Right hindlimb (tissue), 1 donor: ENCODE results near the gene OTOP3.

Source experiments
- DNase-seq: peaks from one replicate; pipeline ENCODE4 v3.0.0-alpha.2; 2018

OTOP3 gene

DNA sequence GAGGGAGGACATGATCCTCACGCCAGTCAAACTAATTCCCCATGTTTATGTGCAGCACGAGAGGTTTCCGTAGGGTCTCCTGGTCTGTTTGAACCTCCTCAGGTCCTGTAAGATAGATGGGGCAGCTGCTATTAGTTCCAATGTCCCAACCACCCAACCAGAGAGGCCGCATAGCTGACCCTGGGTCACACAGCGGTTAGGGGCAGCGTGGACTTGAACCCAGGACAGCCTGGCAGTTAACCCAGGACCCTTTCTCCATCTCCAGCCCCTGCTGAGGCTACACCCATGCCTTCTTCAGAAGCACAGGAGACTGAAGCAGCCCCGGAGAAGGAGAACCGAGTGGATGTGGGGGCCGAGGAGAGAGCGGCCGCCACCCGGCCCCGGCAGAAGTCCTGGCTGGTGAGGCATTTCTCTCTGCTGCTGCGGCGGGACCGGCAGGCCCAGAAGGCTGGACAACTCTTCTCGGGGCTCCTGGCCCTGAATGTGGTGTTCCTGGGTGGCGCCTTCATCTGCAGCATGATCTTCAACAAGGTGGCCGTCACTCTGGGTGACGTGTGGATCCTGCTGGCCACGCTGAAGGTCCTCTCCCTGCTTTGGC is 5.5 kb downstream of the OTOP3 start:
- DNase-seq, result no peak

DNA sequence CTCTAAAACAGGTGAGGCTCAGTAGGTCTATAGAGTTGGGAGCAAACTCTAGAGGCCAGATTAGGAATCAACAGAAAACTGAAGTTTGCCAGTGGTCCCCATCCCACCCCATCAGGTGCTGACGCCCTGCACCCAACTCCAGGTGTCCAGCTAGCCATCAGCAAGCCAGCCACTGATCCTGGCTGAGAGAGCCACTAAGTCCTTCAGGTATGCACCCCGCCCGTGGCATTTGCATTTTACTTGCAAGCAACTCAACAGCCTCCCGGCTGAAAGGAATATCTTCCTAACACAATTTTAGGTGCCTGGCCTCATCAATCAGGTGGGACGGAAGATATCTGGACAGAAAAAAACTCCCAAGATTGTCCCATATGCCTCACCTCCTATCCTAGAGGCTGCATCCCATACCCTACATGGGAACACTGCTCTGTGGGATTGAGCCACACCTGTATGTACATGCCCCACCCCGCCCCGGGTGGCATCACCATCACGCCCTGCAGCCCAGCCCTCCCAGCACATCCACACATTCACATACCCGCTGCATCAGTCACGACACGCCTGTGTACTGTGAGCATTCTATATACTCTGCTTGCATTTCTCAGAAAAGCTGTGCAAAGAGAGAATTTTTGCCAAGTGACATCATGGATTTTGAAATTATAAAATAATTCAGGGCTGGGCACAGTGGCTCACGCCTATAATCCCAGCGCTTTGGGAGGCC is 8.3 kb downstream of the OTOP3 start:
- DNase-seq, result peak; percentile 17

DNA sequence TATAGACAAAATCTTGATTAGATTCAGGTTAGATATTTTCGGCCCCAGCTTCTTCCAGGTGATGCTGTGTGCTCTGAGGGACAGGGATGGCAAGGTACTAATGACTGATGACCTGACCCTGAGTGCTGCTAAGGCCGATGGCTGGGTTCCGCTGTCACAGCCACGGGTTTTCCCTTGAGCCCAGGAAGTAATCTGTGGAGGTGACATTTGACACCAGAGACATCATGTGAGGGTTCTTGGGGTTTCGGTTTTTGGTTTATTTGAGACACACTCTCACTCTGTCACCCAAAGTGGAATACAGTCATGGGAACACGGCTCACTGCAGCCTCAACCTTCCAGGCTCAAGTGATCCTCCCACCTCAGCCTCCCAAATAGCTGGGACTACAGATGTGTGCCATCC is 9.8 kb downstream of the OTOP3 start:
- DNase-seq, result no peak

DNA sequence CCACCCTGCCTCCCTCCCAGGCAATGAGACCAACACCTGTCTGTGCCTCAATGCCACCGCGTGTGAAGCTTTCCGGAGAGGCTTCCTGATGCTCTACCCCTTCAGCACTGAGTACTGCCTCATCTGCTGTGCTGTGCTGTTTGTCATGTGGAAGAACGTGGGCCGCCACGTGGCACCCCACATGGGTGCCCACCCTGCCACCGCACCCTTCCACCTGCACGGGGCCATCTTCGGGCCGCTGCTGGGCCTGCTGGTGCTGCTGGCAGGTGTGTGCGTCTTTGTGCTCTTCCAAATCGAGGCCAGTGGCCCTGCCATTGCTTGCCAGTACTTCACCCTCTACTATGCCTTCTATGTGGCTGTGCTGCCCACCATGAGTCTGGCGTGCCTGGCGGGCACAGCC is 10.9 kb downstream of the OTOP3 start:
- DNase-seq, result no peak

DNA sequence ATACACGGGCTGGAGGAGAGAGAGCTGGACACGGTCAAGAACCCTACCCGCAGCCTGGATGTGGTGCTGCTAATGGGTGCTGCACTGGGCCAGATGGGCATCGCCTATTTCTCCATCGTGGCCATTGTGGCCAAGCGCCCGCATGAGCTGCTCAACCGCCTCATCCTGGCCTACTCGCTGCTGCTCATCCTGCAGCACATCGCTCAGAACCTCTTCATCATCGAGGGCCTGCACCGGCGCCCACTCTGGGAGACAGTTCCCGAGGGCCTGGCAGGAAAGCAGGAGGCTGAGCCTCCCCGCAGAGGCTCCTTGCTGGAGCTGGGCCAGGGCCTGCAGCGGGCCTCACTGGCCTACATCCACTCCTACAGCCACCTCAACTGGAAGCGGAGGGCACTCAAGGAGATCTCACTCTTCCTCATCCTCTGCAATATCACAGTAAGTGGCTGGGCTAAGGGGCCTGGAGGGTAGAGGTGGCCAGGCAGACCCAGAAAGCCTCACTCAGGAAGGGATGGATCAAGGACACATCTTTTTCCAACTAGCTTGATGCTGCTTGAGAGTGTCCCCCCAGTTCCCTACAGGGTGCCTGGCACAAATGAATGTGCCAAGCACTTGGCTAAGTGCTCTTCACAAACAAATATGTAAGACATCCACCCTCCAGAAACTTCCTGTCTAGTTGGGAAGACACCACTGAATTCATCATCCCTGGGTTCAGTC is 11.5 kb downstream of the OTOP3 start:
- peak; percentile 16 for DNase-seq

DNA sequence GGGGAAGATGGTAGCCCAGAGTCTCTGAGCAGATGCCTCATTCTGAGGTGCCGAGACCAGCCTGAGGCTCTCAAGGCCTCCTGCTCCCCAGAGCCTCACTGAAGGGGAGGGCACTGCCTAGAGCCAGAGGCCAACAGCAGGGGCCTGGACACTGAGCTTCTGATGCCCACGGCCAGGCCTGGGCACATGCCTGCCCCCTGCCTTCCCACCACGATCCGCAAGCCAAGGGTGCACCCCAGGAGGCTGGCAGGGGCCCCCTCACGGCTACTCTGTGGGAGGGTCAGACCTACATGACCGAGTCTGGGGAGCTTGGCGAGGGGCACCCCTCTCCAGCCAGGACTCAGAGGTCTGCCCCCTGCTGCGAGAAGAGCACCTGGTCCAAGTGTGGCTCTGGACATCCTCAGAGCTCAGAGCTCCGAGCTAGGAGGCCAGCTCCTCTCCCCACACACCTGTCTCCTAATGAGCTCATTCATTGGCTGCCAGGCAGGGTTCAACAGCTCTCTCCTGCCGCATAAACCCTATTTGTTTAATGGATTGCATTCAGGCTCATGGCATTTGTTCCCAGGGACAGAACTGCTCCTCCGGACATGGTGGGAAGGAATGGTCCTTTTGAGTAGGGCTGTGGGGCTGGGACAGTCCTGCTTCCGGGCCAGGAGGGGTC is 13.9 kb downstream of the OTOP3 start:
- DNase-seq, result no peak

DNA sequence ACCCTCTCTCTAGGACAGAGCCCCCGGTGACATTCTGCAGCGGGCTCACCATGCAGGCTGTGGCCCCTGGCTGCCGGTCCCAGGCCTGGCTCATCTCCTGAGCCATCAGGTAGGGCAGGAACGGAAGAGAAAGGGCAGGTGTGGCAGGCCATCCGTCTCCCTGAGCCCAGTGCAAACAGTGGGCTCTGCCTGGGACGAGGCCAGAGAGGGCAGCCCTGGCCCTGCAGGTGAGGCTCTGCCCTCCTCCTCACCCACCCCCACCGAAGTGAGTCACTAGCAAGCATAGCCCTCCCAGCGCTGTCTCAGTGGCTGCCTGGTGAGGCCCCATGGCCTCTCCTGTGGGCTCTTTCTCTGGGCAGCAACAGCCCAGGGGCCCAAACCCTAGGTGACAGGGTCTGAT is 14.5 kb downstream of the OTOP3 start:
- DNase-seq, result peak; percentile 15

DNA sequence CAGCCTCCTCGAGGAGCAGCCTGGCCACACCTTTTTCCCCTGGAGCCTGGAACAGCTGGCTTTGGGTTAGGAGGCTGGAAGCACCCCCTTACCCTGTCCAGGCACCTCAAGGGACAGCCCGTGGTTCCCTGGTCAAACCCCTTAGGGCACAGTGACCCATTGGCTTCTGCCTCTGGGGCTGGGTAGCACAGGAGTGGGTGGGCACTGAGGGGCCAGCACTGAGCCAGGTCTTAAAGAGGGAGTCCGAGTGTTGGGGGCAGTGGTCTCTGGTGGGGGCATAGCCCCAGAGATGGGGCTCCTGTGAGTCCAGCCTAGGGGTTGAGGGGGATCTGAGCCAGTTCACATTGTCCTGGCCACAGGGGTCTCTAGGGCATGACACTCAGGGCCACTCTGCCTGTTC is 15.4 kb downstream of the OTOP3 start:
- no peak for DNase-seq

DNA sequence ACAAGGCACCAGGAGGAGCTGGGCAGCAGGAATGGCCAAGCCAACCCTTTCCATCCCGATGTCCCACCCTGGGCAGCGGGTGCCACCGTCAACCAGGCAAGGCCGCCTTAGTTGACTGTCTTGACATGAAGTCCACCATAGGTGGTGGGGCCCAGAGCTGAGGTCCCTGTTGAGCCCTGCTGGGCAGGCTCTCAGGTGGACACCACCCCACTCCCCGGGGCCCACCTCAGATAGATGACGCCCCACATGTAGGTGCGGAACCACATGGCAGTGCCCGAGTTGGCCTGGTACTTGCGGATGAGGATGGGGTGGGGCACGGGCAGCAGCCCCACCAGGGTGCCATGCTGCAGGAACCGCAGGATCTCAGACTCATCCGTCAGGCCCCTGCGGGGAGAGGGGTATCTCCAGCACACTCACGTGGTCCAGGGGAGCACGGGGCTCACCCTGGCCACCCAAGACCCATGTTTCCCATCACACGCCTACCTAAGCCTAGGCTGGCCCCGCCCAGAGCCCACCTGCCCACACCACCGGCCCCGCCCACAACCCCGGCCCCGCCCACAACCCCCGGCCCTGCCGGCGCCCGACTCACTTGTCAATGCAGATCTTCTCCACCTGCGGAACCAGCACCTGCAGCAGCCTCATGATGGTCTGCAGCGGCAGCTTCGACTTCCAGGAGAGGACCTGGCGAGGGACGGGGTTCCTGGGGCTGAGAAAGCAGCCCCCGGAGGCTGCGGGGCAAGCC is 16.2 kb downstream of the OTOP3 start:
- no peak for DNase-seq

DNA sequence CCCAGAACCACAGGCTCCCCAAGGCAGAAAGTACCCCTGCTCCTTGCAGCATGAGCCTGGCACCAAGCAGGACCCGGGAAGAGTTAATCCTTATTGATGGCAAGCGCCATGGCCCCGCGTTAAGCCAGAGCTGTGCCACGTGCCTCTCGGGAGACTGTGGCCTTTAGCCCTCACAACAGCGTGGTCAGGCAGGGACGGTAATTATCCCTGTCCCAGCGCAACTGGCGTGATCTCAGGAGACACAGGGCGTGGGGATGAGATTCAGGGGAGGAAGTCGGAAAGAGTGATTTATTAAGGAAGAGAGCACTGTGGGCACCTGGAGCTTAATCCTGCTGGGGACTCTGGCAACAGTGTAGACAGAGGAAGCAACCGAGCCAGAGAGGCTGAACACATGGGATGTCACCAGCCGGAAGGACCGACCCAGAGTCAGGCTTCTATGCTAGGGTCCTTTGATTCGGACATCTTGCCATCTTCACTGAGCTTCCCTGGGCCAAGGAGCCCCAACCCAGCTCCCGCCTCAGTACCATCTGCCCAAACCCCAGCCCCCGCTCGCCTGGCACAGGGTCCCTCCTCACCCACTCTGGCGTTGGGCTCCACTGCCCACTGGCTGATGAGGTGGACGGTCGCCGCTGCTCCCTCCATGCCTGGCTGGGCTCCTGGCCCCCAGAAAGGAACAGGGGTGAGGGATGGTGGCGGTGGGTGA is 16.9 kb downstream of the OTOP3 start:
- DNase-seq, result no peak

DNA sequence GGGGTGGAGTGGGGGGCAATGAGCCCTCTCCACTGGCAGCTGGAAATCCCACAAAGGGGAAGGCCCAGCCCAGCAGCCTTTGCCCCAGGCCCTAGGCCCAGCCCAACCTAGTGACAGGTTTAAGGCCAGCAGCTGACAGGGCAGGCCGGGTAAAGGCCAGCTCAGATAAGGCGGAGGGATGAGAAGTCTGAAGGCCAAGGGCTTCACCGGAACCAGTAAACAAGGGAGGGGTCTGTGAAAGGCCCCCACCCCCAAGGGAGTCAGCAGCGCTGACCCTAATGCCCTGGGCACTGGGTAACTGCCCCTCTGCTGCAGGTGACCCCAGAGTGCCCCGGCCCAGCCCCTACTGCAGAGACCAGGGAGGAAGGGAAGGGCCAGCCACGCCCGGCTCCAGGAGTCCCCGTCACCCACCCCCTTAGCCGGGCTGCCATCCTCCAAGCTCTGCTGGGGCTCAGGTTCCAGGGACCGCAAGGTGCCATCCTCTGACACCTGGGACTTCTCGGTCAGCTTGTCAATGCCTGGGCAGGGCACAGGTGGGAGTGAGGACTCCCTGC is 17.5 kb downstream of the OTOP3 start:
- no peak for DNase-seq

DNA sequence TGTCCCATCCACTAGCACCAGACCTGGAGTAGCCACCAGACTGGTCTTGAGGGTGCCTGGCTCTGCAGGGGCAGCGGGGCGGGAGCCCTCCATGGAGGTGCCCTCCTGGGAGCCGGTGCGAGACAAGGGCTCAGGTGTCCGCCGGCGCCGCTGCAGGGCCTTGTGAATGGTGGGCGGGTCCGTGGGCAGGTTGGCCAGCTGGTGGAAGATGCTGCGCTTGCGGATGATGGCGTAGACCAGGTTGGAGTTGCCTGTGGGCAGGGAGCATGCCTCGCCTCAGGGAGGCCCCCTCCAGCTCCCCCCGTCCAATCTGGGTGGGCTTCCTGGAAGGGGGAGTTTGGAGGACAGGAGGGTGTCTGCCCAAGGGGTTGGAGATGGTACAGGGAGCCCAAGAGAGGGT is 18.4 kb downstream of the OTOP3 start:
- no peak for DNase-seq

DNA sequence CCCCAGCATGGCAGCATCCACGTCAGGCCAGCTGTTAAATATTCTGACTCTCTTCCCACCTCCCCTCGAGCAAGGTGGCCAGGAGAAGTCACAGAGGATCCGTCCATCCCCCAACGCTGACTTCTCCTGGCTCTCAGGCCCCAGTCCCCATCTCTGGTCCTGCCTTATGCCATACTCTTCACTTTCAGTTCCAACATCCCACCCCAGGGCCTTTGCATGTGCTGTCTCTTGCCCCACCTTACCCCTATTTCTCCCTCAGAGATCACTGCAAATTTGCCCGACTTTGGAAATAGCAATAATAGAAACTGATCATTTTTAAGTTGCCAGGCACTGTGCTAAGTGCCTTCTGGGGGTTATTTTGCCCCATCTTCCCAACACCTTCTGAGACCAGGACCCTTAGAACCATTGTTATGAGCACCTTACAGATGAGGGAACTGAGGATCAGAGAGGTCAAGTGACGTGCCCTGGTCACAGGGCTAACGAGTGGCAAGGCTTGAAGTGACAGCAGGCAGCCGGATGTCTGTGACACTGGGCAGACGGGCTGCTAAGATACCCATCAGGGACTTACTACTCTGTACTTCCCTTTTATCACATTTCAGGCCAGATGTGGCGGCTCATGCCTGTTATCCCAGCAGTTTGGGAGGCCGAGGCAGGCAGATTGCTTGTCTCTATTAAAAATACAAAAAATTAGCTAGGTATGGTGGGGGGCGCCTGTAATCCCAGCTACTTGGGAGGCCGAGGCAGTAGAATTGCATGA is 19.1 kb downstream of the OTOP3 start:
- no peak for DNase-seq

DNA sequence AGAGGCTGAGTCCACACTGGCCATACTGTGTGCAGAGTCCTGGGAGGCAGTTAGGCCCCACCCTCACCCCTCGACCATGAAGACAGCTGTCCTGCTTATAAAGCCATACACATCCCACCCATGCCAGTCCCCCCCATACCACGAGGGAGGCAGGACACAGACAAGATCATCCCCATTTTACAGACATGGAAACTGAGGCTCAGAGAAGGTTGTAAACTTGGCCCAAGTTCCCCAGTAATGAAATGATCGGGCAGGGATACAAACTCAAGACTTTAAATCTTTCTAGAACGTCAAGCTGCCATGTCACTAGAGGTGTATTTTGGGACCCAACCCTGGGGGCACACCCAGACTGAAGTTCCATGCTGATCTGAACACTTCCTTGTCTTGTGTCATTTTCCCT is 20.4 kb downstream of the OTOP3 start:
- DNase-seq, result no peak

DNA sequence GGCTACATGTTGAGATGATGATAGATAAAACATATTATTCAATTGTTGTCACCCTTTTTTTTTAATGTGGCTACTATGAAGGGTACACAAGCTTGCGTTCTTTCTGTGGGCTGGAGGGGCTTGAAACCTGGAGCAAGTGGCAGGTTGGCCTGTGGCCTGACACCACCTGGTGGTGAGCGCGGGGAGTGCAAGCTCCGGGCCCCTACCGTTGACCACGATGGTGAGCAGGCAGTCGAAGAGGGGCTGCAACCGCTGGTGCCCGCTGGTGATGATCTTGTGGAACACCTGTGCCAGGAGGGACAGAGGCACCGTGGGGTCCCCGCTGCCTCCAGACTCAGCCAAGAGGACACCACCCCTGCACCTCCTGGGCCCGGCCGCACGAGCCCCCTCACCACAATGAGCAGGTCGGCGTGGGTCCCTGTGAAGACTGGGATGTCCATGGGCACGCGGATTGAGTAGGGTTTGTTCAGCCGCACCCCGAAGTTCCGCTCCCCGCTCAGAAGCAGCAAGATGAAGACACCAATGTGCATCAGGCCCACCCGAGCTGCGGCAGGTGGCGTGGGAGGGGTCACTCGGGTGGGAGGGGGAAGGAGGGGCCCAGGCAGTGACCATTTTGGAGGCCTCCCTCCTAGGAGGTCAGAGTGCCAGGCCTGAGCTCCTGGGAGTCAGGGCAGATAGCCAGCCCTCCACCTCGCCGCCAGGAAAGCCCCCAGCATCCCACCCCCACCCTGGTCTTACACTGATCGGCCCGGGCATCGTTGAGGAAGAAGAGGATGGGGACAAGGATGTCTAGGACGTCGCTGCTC is 22.4 kb downstream of the OTOP3 start:
- DNase-seq, result peak; percentile 73

DNA sequence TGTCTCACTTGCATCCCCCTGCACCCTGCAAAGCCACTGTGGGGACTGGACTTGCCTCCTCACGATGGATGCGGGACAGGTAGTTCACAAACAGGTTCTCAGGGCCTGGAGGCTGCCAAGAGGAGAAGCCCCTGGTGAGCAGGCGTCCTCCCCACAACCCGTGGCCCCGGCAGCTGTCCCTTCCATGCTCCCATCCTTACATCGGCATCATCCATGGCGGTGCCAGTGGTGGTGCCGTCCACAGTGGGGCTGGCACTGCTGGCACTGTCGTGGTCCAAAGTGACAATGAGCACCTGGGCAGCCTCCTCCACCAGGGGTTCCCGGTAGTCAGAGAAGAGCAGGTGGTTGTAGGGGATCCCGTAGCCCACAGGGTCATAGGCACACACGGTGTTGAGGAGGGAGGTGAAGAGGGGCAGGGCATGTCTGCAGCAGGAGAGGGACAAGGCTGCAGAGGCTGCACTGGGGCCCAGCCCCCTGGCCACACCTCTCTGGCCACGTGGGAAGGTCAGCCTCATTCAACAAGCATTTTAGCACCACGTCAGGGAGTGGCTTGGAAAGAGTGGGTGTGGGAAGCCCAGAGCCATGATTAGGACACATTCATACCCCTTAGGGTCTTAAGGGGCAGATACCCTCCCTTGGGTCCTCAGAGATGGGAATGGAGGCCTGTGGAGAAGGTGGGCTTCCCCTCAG is 24.3 kb downstream of the OTOP3 start:
- DNase-seq, result no peak

DNA sequence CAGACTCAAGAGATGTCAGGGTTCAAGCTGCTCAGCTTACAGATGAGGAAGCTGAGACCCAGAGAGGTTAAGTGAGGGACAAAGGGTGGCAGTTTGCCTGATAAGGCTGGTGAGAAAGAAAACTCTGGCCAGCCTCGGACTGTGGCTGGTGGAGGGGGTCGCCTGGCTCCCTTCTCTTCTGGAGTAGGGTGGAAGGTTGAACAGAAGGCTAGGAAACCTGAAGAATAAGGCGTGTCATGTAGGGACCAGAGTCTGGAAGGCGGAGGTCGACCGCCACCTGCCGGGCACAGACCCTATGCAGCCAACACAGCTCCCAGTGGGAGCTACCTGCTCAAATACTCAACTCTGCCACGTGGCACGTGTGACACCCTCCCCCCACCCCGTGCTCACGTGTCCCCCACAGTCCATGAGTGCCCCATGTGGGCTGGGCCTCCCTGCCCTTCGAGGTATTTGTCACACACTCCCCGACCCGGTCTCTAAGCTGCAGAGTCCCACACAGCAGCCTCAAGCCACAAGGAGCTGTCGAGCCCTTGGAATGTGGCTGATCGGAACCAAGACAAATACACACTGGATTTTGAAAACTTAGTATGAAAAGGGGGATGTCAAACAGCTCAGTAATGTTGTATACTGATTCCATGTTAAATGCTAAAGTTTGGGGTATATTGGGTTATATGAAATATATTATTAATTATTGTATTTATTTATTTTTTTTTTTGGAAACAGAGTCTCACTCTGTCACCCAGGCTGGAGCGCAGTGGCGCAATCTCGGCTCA is 25.1 kb downstream of the OTOP3 start:
- no peak for DNase-seq

DNA sequence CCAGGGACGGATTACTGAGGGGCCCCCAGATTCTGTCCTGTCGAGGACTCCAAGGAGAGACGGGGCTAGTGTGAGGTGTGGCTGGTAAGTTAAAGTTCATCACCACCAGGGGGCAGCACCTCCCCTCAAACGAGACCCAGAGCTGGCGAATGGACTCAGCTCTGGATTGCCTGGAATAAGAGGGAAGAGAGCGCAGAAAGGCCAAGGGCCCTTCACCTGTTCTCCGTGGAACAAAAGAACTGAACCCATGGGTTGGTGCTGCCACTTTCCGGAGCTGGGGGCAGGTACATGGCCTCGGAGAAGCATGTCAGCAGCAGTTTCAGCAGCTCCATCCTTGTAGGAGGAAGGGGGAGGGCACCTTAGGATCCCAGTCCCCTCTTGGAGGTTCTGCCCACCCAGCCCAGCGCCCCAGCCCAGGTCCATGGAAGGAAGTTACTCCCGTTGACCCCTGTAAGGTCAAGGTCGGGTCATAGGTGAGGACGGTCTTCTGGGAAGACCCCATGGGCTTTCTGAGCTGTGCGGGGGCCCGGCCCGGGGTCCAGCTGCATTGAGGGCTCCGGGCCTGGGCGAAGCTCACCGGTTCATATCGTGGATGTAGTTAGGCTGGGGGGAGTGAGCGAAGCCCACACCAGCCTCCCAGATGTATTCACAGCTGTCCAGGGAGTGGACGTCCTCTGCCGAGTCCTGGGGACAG is 26.1 kb downstream of the OTOP3 start:
- peak; percentile 90 for DNase-seq
